ENCODE results near the gene BHLHE41.

BHLHE41 gene

GRCh38 chr12:26116829-26117715, 7.8 kb downstream of the BHLHE41 start:
- peaks cover 22% of the 10 kb centered on the region for H3K4me1 ChIP-seq (ENCODE audit: insufficient read depth, low read length, poor library complexity, severe bottlenecking)
- no peaks in the 10 kb centered on the region for H3K36me3 ChIP-seq (ENCODE audit: insufficient read depth, low read length)
- H3K9me2 ChIP-seq (replicated peaks; ENCODE audit: low read depth, low read length) = no peaks in the 10 kb centered on the region
- H4K20me1 ChIP-seq (ENCODE audit: insufficient read depth, low read length, poor library complexity, severe bottlenecking) = no peaks in the 10 kb centered on the region
- H3K4me3 ChIP-seq (ENCODE audit: low read length, poor library complexity, severe bottlenecking) = no peak overlapping the region
- H3K9ac ChIP-seq (ENCODE audit: low read depth, low read length, poor library complexity, severe bottlenecking) = no peak overlapping the region
- no peaks in the 10 kb centered on the region; the same call in 1 of the 2 replicates for H3F3A ChIP-seq (ENCODE audit: low read depth)
- H3K27me3 ChIP-seq (ENCODE audit: insufficient read depth, low read length, poor library complexity, severe bottlenecking) = no peaks in the 10 kb centered on the region
- H3K4me2 ChIP-seq (ENCODE audit: low read depth, low read length, poor library complexity, severe bottlenecking) = peak overlapping the region; percentile 12
- H3K9me3 ChIP-seq (ENCODE audit: insufficient read depth, low read depth, low read length) = no peaks in the 10 kb centered on the region
- TF ChIP-seq CTCF (conservative IDR thresholded peaks at IDR 0.05; ENCODE audit: low read length) = no peak
- no peaks in the 10 kb centered on the region for H3K79me2 ChIP-seq (ENCODE audit: insufficient read depth, low read length)
- 0 out of 2 replicates have a peak overlapping the region, but pooled peaks have one; percentile 6 for H2AFZ ChIP-seq (ENCODE audit: low read length)

GRCh38 chr12:26114720-26115401, 10.0 kb downstream of the BHLHE41 start:
- TF ChIP-seq CTCF (conservative IDR thresholded peaks at IDR 0.05; ENCODE audit: low read length) = no peak
- no peak for TF ChIP-seq EZH2phosphoT487 (IDR thresholded peaks at IDR 0.05; ENCODE audit: borderline replicate concordance)
- Histone ChIP-seq H2AFZ (ENCODE audit: low read length) (peak overlapping the region; percentile 86), H3K27me3 (ENCODE audit: insufficient read depth, low read length, poor library complexity, severe bottlenecking) (no peaks in the 10 kb centered on the region), H3K4me2 (ENCODE audit: low read depth, low read length, poor library complexity, severe bottlenecking) (peak overlapping the region; percentile 78), H3K36me3 (ENCODE audit: insufficient read depth, low read length) (no peaks in the 10 kb centered on the region), H4K20me1 (ENCODE audit: insufficient read depth, low read length, poor library complexity, severe bottlenecking) (no peaks in the 10 kb centered on the region), H3K4me1 (ENCODE audit: insufficient read depth, low read length, poor library complexity, severe bottlenecking) (peaks cover 18% of the 10 kb centered on the region), H3K79me2 (ENCODE audit: insufficient read depth, low read length) (no peaks in the 10 kb centered on the region), H3F3A (ENCODE audit: low read depth) (no peaks in the 10 kb centered on the region), H3K4me3 (ENCODE audit: low read length, poor library complexity, severe bottlenecking) (peak overlapping the region; percentile 83), H3K9me2 (replicated peaks; ENCODE audit: low read depth, low read length) (no peaks in the 10 kb centered on the region), H3K9me3 (ENCODE audit: insufficient read depth, low read depth, low read length) (no peaks in the 10 kb centered on the region), H3K9ac (ENCODE audit: low read depth, low read length, poor library complexity, severe bottlenecking) (peak overlapping the region; percentile 79)

- H3K4me2 ChIP-seq (ENCODE audit: low read depth, low read length, poor library complexity, severe bottlenecking) = peak overlapping the region; percentile 78
- H3K79me2 ChIP-seq (ENCODE audit: insufficient read depth, low read length) = no peaks in the 10 kb centered on the region
- H4K20me1 ChIP-seq (ENCODE audit: insufficient read depth, low read length, poor library complexity, severe bottlenecking) = no peaks in the 10 kb centered on the region
- H3F3A ChIP-seq (ENCODE audit: low read depth) = no peaks in the 10 kb centered on the region
- peak overlapping the region; percentile 94 for H2AFZ ChIP-seq (ENCODE audit: low read length)
- no peaks in the 10 kb centered on the region for H3K36me3 ChIP-seq (ENCODE audit: insufficient read depth, low read length)
- no peaks in the 10 kb centered on the region for H3K27me3 ChIP-seq (ENCODE audit: insufficient read depth, low read length, poor library complexity, severe bottlenecking)
- H3K4me3 ChIP-seq (ENCODE audit: low read length, poor library complexity, severe bottlenecking) = peak overlapping the region; percentile 83
- peaks cover 18% of the 10 kb centered on the region for H3K4me1 ChIP-seq (ENCODE audit: insufficient read depth, low read length, poor library complexity, severe bottlenecking)
- no peaks in the 10 kb centered on the region for H3K9me2 ChIP-seq (replicated peaks; ENCODE audit: low read depth, low read length)
- H3K9me3 ChIP-seq (ENCODE audit: insufficient read depth, low read depth, low read length) = no peaks in the 10 kb centered on the region
- H3K9ac ChIP-seq (ENCODE audit: low read depth, low read length, poor library complexity, severe bottlenecking) = peak overlapping the region; percentile 79
- no peak for TF ChIP-seq EZH2phosphoT487 (IDR thresholded peaks at IDR 0.05; ENCODE audit: borderline replicate concordance)
- TF ChIP-seq CTCF (conservative IDR thresholded peaks at IDR 0.05; ENCODE audit: low read length) = 0 out of 2 replicates have a peak, but pooled peaks have one; percentile 26
Measured at GRCh38 chr12:26113853-26114719, 10.8 kb downstream of the BHLHE41 start.

Measured in Loucy (cell line).